Activated CD4-positive, alpha-beta T cell treated with anti-CD3 and anti-CD28 coated beads, Interleukin-2, amount 50 U/mL, for 48 hours (primary cell): Measurements from ENCODE around the gene EXOC6B.

Source experiments
- DNase-seq, 2 experiments: peaks; one replicate each; pipeline ENCODE4 v3.0.0-alpha.2; 2020

EXOC6B gene

DNA sequence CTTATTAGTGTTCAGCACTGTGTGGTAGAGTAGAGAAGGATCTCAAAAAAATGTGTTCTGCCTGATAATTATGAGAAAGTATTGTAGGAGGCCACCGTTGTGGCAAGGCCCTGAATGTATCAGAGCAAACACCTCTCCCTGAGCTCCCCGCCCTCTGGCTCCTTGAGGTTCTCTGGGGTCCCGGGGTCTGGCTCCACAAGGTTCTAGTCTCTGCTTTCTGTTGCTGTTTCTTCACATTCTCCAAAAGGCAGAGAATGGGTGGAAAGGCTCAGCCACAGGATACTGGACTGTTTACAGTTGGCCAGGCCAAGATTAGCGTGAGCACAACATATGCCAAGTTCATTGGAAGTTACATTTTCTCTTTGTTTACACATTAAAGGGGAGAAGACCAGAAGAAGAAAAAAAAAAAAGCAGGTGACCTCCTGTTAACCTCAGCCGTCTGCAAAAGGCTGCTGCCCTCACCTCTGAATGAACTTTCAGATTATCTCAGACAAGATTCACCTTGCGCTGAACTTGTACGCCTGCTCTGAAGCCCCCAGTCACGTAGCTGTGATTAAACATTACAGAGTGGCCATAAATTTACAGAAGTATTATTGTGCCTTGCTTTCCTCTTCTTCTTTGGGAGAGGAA lies 621.6 kb downstream of the EXOC6B start:
- no peak for DNase-seq

DNA sequence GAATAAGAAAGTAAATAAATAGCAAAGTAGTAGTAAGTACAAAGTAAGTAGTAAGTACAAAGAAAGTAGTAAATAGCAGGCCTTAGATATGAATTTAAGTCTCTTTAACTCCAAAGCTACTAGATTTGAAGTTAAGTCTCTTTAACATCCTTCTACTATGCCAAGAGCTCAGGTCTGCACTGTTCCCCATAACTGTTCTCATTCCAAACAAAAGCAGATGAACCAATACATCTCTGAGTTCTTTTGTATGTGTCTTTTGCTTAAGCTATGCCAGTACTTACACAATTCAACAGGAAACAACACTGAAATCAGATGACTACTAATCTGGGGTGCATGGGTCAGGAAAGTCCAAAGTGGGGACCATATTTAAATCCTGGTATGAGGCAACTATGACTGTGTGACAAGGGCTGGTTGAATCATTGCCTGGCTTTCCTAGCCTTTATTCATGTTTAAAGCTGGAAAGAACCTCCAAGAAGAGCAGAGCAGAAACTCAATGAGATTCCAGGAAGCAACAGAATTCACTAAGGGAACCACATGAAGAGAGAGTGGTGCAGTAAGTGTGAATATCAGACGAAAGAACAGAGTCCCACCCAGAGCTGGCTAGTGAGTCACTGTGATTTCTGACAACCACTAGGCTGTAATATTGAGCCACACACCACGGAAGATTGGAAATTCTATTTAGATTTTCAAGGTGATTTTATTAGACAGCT lies 627.1 kb downstream of the EXOC6B start:
- no peak for DNase-seq

DNA sequence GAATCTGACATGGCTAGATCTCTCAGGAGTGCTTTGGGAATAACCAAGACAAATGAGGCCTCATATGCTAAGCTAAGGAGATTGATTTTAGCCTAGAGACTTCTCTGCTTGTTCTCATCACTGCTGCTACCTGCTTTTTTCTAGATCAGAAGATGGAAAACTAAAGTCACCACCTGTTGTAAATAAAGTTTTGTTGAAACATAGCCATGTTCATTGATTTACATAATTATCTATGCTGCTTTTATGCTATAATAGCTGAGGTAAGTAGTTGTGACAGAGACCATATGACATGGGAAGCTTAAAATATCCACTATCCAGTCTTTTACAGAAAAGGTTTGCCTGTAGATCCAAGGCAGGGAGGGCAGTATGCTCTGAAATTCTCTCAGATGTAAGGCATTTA lies 632.1 kb downstream of the EXOC6B start:
- DNase-seq, result no peak

DNA sequence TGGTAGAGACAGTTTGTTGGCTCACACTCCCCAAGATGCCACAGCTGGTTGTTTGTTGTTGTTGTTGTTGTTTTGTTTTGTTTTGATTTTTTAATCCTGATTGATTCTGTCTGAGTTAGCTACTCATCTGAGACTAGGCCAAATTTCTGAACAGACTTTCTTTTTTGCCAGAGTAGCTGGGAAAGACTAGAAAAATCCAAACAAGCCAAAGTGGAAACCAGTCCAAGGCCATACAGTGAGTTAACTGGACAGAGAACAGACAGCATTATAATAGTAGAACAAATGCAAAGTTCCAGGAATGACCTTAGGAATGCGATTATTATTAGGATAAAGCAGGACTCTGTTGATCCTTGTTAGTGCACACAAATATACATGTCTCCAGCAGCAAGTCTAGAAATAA lies 634.4 kb downstream of the EXOC6B start:
- DNase-seq, result no peak

DNA sequence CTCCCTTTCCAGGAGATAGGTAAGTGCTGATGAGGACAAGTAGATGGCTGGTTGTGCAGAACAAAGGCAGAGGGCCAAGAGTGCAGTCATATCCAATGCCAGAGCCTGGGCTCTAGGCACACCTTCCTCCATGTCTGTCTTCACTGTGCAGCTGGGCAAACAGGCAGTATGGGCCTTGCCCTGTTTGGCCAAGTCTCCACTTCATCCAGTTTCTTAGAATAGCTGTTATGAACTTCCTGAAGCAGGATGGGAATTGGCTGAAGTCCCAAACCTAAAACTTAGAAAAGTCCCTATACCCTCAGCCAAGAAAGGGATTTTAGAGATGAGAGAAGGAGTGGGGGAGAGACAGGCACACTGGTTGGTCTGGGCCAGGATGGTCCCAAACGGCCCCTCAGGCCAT lies 640.6 kb downstream of the EXOC6B start:
- DNase-seq, result no peak

DNA sequence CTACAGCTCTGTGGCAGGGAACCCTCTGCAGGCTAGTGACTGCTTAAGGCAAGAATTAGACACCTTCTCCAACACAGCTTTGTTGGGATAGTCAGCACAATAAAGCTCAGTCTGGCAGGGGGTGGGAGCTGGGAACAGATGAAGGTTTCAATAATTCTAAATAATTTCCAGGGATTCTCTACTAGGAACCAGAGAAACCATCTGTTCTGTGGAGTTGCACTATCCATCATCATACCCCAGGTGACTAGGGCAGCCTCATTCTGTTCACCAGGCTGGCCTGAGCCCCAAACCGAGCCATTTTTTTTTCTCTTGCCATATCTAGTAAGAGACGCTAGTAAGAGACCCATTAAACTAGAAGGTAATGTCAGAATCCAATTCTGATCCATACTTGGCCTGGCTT lies 642.4 kb downstream of the EXOC6B start:
- DNase-seq, result no peak

DNA sequence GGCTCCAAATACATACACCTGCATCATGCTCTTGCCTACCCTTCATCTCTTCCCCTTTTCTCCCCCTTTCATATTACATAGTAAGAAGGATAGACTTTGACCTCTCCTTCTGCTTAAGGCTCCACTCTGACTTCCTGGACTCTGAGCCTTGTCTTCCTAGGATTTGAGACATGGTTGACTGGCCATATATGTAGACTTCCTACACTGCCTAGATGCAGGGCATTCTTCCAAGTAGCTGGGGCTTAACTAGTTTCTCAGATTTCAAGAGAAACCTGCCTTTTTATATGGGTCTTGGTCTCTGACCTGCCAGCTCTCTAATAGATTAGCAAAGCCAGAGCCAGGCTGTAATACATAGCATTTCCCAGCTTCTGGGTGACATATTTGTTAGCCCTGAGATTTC lies 642.8 kb downstream of the EXOC6B start:
- DNase-seq, result no peak

DNA sequence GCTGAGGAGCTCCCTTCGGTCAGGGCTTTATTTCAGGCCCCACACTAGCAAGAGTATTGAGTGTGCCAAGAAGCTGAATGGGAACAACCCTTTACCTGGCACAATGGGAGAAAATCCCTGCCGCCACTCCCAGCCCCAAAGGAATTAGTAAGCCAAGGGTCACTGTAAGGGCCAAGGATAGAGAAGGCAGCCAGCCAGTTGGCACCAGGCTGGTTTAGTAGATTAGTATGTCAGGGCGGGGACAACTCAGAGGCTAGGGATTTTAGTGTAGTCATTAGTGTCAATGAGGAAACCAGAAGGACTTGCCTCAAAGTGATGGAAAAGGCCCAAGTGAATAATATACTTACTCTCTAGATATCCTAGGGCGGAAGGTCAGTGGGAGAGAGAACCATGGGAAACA lies 643.3 kb downstream of the EXOC6B start:
- no peak for DNase-seq

DNA sequence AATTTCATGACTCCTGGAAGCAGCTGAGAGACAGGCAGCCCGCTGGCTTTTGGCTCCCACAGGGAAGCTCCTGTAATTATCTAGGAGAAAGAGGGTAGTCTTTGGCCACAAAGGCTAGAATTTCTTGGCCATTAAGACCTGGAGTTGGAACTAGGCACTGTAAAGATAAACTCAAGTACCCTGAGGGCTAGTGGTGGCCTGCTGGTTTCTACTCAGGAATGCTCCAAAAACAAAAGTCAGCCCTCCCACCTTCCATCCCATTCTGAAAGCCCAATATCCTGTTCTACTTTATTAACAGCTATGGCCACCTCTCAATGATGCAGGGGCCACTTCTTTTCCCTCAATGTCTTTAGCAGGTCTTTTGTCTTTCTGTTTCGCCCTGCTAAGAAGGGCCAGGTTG lies 644.2 kb downstream of the EXOC6B start:
- no peak for DNase-seq

DNA sequence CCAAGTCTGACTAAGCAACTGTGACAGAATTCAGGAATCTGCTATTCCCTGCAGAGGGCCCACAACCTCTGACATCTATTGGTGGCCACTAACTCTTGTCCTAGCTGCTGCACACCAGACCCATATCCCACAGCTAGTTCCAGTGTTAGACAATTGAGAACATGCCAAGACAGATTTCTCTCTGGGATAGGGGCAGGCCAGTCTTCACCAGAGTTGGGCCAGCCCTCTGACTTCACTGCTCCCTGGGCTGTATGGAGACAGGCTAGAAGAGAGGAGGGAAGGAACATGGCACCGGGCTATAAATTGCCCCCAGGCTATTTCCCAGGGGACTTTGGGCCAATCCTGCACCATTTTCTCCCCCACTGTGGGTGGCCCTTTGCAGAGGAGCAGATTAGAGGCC lies 645.5 kb downstream of the EXOC6B start:
- DNase-seq, result no peak

DNA sequence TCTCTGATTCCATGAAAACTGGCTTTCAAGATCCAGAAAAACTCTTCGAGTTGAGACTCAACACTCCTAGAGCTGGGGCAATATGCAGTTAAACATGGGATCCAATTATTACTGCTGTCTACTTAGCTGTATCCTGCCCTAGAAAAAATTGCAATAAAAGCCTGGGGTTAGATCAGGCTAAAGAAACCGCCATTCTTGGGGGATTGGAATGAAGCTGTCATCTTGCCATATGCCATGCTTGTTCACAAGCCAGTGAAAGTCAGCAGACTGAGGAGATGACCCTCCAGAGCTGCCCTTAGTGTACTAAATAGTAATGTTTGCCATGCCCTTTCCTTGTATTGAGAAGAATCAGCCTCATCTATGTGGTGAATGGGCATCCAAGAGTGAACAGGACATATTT lies 647.3 kb downstream of the EXOC6B start:
- no peak for DNase-seq

DNA sequence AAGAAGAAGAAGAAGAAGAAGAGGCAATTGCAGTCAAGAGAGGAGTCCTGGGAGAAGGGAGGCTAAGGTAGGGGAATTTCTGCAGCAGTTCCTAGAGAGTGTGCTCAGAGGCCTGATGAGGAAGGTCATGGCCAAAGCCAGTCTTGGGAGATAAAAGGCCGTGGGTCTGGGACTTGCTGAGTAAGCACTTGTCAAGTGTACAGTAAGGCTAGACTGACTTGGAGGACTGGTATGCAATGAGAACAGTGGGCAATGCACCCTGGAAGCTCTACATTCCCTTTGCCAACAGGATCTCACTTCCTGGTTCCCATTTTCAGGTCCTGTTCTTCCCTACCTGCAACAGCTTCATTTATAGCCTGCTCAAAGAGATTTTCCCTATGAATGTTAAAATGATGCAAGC lies 649.6 kb downstream of the EXOC6B start:
- no peak for DNase-seq

DNA sequence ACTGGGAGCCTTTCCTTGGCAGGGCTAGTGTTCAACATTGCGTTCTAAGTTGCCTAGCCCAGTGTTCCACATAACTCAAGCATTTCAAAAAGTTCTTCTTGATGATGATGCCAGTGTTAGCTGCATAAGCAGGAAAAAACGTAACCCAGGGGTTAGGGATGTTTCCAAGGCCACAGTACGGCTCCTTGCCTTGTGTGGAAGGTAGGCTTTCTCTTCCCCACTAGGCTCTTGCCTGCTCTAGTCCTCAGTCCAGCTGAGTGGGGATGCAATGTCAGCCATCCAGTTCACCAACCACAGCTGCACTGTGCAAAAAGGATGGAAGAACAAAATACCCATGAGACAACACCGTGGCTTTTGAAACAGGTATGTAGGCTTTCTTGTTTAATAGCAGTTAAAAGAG lies 650.2 kb downstream of the EXOC6B start:
- DNase-seq, result no peak

DNA sequence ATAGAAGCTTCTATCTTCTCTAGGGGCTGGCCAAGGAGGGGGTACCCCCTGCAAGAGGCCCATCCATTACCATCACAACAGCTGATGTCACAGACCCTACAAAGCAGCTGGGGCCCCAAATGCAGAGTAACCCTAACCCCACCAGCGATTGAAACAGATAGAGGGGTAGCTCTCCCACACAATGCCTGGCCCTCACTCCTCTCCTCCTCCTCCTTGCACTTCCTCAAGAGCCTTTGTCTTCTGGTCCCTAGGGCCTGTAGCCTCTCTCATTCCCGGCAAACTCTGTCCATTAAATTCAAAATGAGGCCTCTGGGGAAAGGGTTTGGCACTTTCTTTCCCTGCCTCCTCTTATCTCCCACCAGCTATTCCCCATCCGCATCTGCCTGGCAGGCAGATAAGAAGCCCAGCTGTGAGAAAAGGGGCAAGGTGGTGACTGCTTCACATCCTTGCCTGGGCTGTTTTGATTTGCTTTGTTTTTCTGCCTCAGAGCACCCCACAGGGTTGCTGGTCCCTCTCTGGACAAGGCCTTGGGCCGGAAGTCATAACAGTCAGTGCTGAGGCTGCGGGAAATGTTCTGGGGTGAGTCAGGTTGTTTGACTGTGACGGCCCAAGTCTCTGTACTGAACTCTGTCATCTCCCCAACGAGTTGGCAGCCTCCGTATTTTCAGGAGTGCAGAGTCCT lies 652.1 kb downstream of the EXOC6B start:
- DNase-seq, result no peak

DNA sequence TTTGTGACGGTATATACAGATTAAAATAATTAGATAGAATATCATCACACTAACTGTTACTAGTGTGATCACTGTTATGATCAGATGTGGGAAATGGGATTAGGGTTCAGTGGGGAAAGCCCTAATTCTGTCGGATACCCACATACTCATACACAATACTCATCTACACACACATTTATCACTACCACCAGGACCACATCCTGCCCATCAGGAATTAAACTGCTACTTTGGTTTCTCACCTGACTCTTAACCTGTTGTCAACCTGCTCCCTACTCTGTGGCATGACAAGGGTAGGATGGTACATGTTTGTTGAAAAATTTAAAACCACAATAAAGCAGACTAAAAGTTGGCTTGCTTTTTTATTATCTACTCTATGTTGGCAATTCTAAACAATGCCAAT lies 653.4 kb downstream of the EXOC6B start:
- no peak for DNase-seq

DNA sequence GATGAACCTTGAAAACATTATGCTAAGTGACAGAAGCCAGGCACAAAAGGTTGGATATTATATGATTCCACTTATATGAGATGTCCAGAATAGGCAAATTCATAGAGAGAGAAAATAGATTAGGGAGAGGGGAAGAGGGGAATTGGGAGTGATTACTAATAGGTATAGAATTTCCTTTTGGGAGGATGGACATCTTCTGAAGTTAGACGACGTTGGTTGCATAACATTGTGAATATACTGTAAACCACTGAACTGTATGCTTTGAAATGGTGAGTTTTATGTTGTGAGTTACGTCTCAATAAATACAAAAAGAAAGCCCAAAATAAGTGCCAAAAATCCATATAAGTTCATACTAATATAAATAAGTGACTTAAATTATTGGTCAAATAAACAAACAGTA lies 659.6 kb downstream of the EXOC6B start:
- DNase-seq, result no peak

DNA sequence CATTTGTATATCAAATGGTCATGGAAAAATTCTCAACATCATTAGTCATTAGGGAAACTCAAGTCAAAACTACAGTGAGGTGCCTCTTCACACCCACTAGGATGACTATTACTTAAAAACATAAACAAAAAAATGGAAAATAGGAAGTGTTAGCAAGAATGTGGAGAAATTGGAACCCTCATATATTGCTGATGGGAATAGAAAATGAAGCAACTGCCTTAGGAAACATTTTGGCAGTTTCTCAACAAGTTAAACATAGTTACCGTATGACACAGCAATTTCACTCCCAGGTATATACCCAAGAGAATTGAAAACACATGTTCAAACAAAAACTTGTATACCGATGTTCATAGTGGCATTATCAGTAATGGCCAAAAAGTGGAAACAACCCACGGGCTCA lies 660.0 kb downstream of the EXOC6B start:
- DNase-seq, result no peak

DNA sequence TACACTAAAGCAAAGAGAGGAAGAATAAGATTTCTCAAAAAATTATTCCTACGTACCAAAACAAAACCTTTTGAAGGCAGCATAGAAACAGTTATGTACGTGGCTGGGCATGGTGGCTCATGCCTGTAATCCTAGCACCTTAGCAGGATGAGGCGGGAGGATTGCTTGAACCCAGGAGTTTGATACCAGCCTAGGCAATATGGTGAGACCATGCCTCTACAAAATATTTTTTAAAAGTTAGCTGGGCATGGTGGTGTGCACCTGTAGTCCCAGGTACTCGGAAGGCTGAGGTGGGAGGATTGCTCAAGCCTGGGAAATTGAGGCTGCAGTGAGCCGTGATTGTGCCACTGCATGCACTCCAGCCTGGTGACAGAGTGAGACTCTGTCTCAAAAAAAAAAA lies 663.3 kb downstream of the EXOC6B start:
- DNase-seq, result no peak

DNA sequence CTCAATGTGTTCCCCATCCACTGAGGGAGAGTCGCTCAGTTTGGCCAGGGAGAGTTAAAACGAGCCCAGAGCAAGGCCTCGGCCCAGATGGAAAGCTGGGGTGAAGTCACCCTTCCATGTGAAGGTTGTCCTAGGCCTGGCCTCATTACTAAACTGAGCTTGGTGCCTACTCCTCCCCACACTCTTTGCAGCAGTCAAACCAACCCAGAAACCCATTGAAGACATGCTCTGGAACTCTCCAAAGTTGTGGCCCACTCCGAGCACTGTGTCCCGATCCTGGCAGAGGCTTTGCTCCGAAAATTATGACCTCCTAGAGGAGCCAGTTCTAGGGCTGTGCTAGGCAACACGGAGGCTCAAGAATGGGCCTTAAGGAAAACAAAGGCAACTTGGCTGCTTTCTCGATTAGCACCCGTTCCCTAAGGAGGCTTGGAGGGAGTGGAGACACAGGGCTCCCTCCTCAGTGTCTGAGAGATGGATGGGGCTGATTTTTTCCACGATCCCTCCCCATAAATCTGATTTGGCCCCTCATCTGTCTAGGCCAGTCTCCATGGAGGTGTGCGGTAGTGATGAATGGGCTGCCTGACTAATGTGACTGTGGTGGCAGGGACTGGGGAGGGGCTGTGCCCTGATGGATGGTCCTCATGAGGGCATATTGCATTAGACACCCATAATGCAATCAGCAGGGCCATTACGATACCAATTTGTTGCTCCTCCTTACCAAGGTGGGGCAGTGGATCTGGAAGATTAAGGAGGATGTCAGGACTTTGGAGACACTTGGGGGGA lies 666.4 kb downstream of the EXOC6B start:
- no peak for DNase-seq

DNA sequence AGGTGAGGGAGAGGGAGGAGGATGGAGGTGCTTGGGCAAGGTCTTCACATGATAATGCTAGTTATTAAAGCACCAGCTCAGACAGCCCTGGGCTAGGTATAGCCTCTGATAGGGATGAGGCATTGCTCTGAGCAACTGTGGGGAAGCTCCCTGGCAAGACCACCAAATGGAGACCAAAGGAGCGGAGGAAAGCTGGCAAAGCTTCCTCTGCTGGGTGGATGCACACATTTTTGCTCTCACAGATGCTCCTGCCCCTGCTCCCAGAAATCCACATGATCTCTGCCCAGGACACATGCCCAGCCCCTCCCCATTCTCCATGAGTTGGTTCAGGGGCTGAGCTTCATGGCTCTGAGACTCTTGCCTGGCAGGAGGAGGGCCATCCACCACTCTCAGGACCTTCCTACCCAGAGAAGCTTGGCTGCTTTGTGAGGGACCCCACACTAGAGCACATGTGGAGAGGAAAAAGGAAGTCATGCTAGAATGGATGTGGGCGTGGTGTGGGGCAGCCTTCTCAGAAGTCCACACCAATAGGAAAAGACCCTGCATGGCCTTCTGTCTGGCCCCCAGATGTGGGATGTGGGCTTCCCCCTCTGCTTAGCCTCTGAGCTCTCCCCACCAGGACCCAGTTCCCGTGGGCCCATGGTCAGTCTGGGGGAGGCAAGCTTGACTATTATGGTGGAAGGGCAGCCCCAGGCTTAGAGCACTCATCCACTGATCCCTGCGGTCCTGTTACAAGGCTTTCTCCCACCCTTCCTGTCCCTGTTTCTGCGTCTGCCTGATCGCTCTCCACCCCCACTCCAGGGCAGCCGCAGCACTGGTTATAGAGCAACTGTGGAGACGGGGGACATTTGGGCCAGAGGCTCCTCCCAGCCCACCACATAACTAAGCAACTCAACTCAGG lies 667.7 kb downstream of the EXOC6B start:
- DNase-seq, result no peak

DNA sequence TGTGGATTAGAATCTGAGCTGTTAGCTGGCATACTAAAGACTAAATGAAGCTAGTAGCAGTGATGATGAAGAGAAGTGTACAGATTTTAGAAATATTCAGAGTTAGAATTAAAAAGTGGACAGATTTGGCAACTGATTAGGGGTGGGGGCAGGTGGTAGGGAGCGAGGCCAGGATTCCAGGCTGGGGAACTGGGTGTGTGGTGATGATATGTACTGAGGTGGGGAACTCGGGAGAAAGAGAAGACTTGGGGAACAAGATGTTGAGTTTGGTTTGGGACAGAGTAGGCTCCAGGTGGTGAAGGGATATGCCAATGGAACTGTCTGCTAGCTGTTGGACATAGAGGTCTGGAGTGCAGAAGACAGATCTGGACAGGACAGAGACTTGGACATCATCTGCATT lies 669.0 kb downstream of the EXOC6B start:
- DNase-seq, result no peak

DNA sequence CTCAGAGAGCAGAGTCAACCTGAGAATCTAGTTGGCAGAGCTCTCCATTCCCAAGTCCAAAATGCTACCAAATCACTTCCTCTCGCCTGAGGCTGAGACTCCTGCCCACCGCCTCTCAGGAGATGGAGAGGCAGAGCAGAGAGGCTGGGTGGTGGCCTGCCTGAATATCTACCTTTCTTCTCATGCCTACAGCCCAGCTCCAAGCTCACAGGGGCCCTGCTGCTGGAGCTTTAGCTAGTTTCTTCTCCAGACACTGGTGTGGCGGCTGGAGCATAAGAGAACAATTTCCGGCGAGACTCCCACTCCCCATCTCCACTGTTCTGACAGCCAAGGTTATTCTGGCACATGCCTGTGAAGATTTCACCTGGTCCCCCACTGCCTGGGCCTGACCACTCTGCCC lies 670.1 kb downstream of the EXOC6B start:
- no peak for DNase-seq

DNA sequence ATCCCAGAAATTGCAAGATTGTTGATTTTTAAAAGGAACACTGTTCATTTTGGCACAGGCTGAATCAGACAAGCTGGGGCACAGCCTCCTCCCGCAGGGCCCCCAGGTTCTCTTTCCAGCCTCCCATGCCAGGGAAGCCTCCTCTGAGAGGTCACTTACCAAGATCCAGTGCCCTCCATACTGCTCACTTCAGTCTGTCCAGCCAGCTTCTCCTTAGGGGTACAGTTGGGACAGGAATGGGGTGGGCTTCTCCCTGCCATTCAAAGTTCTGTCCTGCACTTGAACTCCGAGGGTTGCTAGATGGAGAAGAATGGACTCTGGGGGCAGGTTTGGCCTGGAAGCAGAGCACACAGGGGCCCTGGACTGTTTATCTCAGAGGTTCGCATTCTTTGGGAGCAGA lies 670.7 kb downstream of the EXOC6B start:
- DNase-seq, result no peak
